ENCODE measurements around the gene HOXA4. TPM values are rescaled to one million over a fixed set of nuclear protein-coding genes. Genes with fewer than 3 reads are reported as not detected.

The HOXA4 gene
- total and polyA plus RNA-seq, 2 of the 8 experiments (the other 6 are each of a cell fraction or from before 2014, with no cell fraction given): not detected

DNA sequence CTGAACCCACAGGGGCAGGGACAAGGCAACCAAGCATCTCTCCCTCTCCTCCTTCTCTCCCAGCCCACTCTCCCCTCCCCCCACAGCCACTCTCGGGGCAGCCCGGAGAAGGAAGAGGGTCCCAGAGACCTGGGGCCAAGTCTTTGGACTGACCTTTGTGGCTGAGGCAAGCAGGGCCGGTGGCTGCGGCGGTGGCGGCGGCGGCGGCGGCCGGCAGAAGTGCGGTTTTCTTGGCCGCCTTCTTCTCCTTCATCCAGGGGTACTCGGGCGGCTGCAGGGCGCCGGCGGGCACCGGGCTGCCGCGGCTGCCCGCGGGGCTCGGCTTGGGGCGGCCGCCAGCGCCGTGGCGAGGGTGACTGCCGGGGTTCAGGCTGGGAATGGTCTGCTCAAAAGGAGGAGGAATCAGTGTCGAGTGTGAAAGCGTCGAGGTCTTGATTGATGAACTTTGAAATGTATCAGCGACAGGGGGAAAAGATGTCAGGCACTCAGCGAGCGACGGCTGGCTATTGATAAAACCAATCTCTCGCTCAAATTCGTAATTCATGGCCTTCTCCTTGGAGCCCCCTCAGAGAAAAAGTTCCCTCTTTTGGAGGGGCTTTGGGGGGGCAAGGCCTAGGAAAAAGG is 28.5 kb downstream of the HOXA4 start (continued):
- TF ChIP-seq, protein P1, sequence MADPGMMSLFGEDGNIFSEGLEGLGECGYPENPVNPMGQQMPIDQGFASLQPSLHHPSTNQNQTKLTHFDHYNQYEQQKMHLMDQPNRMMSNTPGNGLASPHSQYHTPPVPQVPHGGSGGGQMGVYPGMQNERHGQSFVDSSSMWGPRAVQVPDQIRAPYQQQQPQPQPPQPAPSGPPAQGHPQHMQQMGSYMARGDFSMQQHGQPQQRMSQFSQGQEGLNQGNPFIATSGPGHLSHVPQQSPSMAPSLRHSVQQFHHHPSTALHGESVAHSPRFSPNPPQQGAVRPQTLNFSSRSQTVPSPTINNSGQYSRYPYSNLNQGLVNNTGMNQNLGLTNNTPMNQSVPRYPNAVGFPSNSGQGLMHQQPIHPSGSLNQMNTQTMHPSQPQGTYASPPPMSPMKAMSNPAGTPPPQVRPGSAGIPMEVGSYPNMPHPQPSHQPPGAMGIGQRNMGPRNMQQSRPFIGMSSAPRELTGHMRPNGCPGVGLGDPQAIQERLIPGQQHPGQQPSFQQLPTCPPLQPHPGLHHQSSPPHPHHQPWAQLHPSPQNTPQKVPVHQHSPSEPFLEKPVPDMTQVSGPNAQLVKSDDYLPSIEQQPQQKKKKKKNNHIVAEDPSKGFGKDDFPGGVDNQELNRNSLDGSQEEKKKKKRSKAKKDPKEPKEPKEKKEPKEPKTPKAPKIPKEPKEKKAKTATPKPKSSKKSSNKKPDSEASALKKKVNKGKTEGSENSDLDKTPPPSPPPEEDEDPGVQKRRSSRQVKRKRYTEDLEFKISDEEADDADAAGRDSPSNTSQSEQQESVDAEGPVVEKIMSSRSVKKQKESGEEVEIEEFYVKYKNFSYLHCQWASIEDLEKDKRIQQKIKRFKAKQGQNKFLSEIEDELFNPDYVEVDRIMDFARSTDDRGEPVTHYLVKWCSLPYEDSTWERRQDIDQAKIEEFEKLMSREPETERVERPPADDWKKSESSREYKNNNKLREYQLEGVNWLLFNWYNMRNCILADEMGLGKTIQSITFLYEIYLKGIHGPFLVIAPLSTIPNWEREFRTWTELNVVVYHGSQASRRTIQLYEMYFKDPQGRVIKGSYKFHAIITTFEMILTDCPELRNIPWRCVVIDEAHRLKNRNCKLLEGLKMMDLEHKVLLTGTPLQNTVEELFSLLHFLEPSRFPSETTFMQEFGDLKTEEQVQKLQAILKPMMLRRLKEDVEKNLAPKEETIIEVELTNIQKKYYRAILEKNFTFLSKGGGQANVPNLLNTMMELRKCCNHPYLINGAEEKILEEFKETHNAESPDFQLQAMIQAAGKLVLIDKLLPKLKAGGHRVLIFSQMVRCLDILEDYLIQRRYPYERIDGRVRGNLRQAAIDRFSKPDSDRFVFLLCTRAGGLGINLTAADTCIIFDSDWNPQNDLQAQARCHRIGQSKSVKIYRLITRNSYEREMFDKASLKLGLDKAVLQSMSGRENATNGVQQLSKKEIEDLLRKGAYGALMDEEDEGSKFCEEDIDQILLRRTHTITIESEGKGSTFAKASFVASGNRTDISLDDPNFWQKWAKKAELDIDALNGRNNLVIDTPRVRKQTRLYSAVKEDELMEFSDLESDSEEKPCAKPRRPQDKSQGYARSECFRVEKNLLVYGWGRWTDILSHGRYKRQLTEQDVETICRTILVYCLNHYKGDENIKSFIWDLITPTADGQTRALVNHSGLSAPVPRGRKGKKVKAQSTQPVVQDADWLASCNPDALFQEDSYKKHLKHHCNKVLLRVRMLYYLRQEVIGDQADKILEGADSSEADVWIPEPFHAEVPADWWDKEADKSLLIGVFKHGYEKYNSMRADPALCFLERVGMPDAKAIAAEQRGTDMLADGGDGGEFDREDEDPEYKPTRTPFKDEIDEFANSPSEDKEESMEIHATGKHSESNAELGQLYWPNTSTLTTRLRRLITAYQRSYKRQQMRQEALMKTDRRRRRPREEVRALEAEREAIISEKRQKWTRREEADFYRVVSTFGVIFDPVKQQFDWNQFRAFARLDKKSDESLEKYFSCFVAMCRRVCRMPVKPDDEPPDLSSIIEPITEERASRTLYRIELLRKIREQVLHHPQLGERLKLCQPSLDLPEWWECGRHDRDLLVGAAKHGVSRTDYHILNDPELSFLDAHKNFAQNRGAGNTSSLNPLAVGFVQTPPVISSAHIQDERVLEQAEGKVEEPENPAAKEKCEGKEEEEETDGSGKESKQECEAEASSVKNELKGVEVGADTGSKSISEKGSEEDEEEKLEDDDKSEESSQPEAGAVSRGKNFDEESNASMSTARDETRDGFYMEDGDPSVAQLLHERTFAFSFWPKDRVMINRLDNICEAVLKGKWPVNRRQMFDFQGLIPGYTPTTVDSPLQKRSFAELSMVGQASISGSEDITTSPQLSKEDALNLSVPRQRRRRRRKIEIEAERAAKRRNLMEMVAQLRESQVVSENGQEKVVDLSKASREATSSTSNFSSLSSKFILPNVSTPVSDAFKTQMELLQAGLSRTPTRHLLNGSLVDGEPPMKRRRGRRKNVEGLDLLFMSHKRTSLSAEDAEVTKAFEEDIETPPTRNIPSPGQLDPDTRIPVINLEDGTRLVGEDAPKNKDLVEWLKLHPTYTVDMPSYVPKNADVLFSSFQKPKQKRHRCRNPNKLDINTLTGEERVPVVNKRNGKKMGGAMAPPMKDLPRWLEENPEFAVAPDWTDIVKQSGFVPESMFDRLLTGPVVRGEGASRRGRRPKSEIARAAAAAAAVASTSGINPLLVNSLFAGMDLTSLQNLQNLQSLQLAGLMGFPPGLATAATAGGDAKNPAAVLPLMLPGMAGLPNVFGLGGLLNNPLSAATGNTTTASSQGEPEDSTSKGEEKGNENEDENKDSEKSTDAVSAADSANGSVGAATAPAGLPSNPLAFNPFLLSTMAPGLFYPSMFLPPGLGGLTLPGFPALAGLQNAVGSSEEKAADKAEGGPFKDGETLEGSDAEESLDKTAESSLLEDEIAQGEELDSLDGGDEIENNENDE (IDR thresholded peaks at IDR 0.05; ENCODE audit: insufficient replicate concordance, low read length): no peak
- TF ChIP-seq KDM4A (IDR thresholded peaks at IDR 0.05; ENCODE audit: low read depth, low read length, severe bottlenecking) (no peak), RNF2 (IDR thresholded peaks at IDR 0.05; ENCODE audit: borderline replicate concordance, low read depth, low read length, missing control alignments, poor library complexity, severe bottlenecking) (peak; percentile 85), JUN (IDR thresholded peaks at IDR 0.05; ENCODE audit: low read depth, low read length) (no peak), SIX5 (IDR thresholded peaks at IDR 0.05; ENCODE audit: low read depth, low read length) (no peak), EZH2 (IDR thresholded peaks at IDR 0.05; ENCODE audit: low read depth, low read length, severe bottlenecking) (peak; percentile 47), FOSL1 (IDR thresholded peaks at IDR 0.05; ENCODE audit: insufficient read depth, low read depth, low read length) (no peak), POLR2AphosphoS5 (IDR thresholded peaks at IDR 0.05; ENCODE audit: low read depth, low read length) (no peak), GTF2F1 (IDR thresholded peaks at IDR 0.05; ENCODE audit: borderline replicate concordance, low read depth, low read length) (no peak), CBX8 (IDR thresholded peaks at IDR 0.05; ENCODE audit: borderline replicate concordance, low read depth, low read length) (peak; percentile 62; the same call in 1 of the 2 replicates)
